Upper lobe of right lung (tissue), 1 donor: ENCODE measurements around the gene SRY. TPM values are rescaled to one million over a fixed set of nuclear protein-coding genes. Genes with fewer than 3 reads are reported as not detected.
"Not testable (repeated sequence)": the region's sequence is repeated elsewhere in the genome, so short reads cannot be mapped to it uniquely, and the experiment has no call there.

Experiments
- ATAC-seq: fragments of 200-7000 bp; cut with Tn5 transposase; one replicate; pipeline ENCODE4 v1.9.1; 2020; ENCODE audit warnings: mild to moderate bottlenecking, moderate library complexity
- DNase-seq: peaks from one replicate; pipeline ENCODE4 v3.0.0-alpha.2; 2020
- H3K27ac ChIP-seq: fragments of 200-600 bp; one replicate; pipeline ENCODE4 v1.8.0; 2022
- H3K27me3 ChIP-seq: fragments of 200-600 bp; one replicate; pipeline ENCODE4 v1.8.0; 2022; ENCODE audit warnings: mild to moderate bottlenecking
- H3K36me3 ChIP-seq: fragments of 200-600 bp; one replicate; pipeline ENCODE4 v1.8.0; 2022
- H3K4me1 ChIP-seq: fragments of 200-600 bp; one replicate; pipeline ENCODE4 v1.8.0; 2022
- H3K4me3 ChIP-seq: fragments of 200-600 bp; one replicate; pipeline ENCODE4 v1.8.0; 2022; ENCODE audit warnings: mild to moderate bottlenecking
- H3K9me3 ChIP-seq: fragments of 200-600 bp; one replicate; pipeline ENCODE4 v1.8.0; 2022
- CTCF ChIP-seq: fragments of 200-600 bp; IDR thresholded peaks from one replicate; pipeline ENCODE4 v1.8.0; 2022; ENCODE audit warnings: antibody characterized with exemption
- intact Hi-C: fragments of 100-400 bp; cut with DNase I; formaldehyde crosslinking; loops from one replicate; pipeline ENCODE4 v1.11.0; 2022
- long read RNA-seq: library from polyadenylated mRNA; unstranded; transcript quantifications from one replicate; pipeline ENCODE4 v2.0.0, GENCODE V29; 2021
- total RNA-seq: library from RNA; stranded (reverse); fragmentation: NEBNext Ultra II Directional; extraction: Animal tissue kit (Norgen Biotek cat#: 25700); gene quantifications from one replicate; pipeline ENCODE4 v1.2.1, GENCODE V29; 2021
- donor health status: DM: no; HTN: yes; CAD: no; lungs with severe emphysema.

The SRY gene
- total RNA-seq, result not detected
- long read RNA-seq, result 0 reads

- peak within 1 kb of the TSS; percentile 10 for H3K4me3 ChIP-seq
- H3K27ac ChIP-seq, result no peak within 1 kb of the TSS
- H3K4me1 ChIP-seq, result no peaks in the 10 kb centered on the region
- no peaks in the 10 kb centered on the region for H3K9me3 ChIP-seq
- intact Hi-C loops, result no loop called here
- TF ChIP-seq CTCF, result no peak
- DNase-seq (no peak), ATAC-seq (no peak)
- no peaks in the 10 kb centered on the region for H3K36me3 ChIP-seq
- no peaks in the 10 kb centered on the region for H3K27me3 ChIP-seq
Observed at GRCh38 chrY:2787600-2787999, at the start of gene SRY. SRY (minus strand) TSS chrY:2787682; CDS start chrY:2787603, 79 bp downstream.

DNA sequence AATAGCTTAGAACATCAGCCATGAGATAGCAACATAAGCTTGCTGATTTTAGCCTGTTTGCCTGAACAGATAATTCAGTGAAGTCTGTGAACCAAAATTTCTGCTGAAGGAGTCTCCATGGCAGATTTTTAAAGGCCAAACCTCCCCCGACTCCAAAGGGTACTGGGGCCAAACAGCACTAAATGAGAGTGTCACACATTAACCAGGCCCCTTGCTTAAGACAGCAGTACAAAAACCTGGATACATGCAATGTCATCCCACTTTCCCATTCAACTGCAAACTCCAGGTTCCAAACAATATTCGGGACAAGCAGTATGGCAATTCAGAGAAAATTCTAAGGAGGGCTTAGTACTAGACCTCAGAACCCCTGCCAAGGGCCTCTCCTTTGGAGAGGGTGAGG is 49.6 kb upstream of the SRY start:
- H3K27ac ChIP-seq, result no peak overlapping the region
- ATAC-seq, result no peak
- intact Hi-C loops, result no loop called here
- no peaks in the 10 kb centered on the region for H3K4me1 ChIP-seq
- H3K36me3 ChIP-seq, result no peaks in the 10 kb centered on the region
- no peaks in the 10 kb centered on the region for H3K9me3 ChIP-seq
- DNase-seq, result no peak
- H3K27me3 ChIP-seq, result no peaks in the 10 kb centered on the region
- no peak overlapping the region for H3K4me3 ChIP-seq
- no peak for TF ChIP-seq CTCF

- DNase-seq, result no peak
- Histone ChIP-seq H3K36me3 (no peaks in the 10 kb centered on the region), H3K27ac (no peak overlapping the region), H3K9me3 (no peaks in the 10 kb centered on the region), H3K27me3 (no peaks in the 10 kb centered on the region), H3K4me1 (no peaks in the 10 kb centered on the region), H3K4me3 (no peak overlapping the region)
- TF ChIP-seq CTCF, result no peak
- intact Hi-C loops, result no loop called here
- ATAC-seq, result no peak
Observed at GRCh38 chrY:2835230-2835629, 47.7 kb upstream of the SRY start.

- Histone ChIP-seq H3K4me1 (no peaks in the 10 kb centered on the region), H3K9me3 (no peaks in the 10 kb centered on the region), H3K4me3 (no peak overlapping the region), H3K36me3 (no peaks in the 10 kb centered on the region), H3K27me3 (no peaks in the 10 kb centered on the region), H3K27ac (no peak overlapping the region)
- TF ChIP-seq CTCF, result no peak
- intact Hi-C loops, result no loop called here
- ATAC-seq, result no peak
- DNase-seq, result no peak
Observed at GRCh38 chrY:2828497-2828896, 41.0 kb upstream of the SRY start.

DNA sequence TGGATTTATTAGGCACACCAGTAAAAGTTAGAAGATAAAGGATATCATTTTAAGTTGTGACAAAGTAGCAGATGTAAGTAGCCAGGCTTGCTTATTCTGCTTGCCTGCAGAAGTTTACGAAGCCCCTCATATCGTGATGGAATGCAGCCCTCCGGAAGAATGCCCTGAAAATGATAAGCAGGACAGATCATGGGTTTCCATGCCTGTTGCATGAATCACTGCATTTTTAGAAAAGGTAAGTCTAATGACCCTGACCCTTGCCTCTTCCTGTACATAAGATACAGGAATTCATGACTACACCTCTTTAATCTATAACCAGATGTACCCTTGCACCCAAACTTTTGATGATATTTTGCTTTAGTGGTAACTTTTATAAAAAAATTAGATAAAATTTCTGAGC is 37.0 kb upstream of the SRY start:
- Histone ChIP-seq H3K9me3 (no peaks in the 10 kb centered on the region), H3K4me3 (no peak overlapping the region), H3K36me3 (no peaks in the 10 kb centered on the region), H3K27ac (no peak overlapping the region), H3K27me3 (no peaks in the 10 kb centered on the region), H3K4me1 (no peaks in the 10 kb centered on the region)
- no peak for TF ChIP-seq CTCF
- intact Hi-C loops, result no loop called here
- ATAC-seq (no peak), DNase-seq (no peak)

GRCh38 chrY:2817146-2817896 is 29.8 kb upstream of the SRY start:
- H3K4me3 ChIP-seq, DNase-seq, H3K27me3 ChIP-seq, H3K27ac ChIP-seq, intact Hi-C loops, H3K4me1 ChIP-seq, ATAC-seq, H3K9me3 ChIP-seq, H3K36me3 ChIP-seq: not testable (repeated sequence)
